Measurements from ENCODE around the gene CHSY1. TPM values are rescaled to one million over a fixed set of nuclear protein-coding genes. Genes with fewer than 3 reads are reported as not detected.
A peak's percentile ranks its signal among the peaks of the same experiment; 100 is the strongest.

CHSY1 gene
- total RNA-seq, 1 donor from 2014 or later = 39.7 TPM

- no peak for TF ChIP-seq CTCF (IDR thresholded peaks at IDR 0.05)
- Mint-ChIP-seq H3K4me1 (ENCODE audit: unreplicated experiment) (peaks cover 31% of the 10 kb centered on the region), H3K9me3 (ENCODE audit: unreplicated experiment) (no peaks in the 10 kb centered on the region), H3K36me3 (ENCODE audit: unreplicated experiment) (peaks cover 4% of the 10 kb centered on the region), H3K4me3 (ENCODE audit: unreplicated experiment) (no peak overlapping the region), H3K27me3 (ENCODE audit: unreplicated experiment) (no peaks in the 10 kb centered on the region), H3K27ac (ENCODE audit: unreplicated experiment) (no peak overlapping the region)
- DNase-seq (ENCODE audit: extremely low spot score, unreplicated experiment) = no peak
These were observed 38.7 kb downstream of the CHSY1 start for GRCh38 chr15:101213147-101213546.

GRCh38 chr15:101211897-101212296 is 40.0 kb downstream of the CHSY1 start:
- H3K9me3 Mint-ChIP-seq (ENCODE audit: unreplicated experiment) = no peaks in the 10 kb centered on the region
- TF ChIP-seq CTCF (IDR thresholded peaks at IDR 0.05) = no peak
- no peak overlapping the region for H3K4me3 Mint-ChIP-seq (ENCODE audit: unreplicated experiment)
- H3K27ac Mint-ChIP-seq (ENCODE audit: unreplicated experiment) = no peak overlapping the region
- DNase-seq (ENCODE audit: extremely low spot score, unreplicated experiment) = no peak
- H3K27me3 Mint-ChIP-seq (ENCODE audit: unreplicated experiment) = no peaks in the 10 kb centered on the region
- peaks cover 4% of the 10 kb centered on the region for H3K36me3 Mint-ChIP-seq (ENCODE audit: unreplicated experiment)
- peaks cover 36% of the 10 kb centered on the region for H3K4me1 Mint-ChIP-seq (ENCODE audit: unreplicated experiment)

GRCh38 chr15:101210466-101210865 is 41.4 kb downstream of the CHSY1 start:
- no peak overlapping the region for H3K4me3 Mint-ChIP-seq (ENCODE audit: unreplicated experiment)
- H3K27me3 Mint-ChIP-seq (ENCODE audit: unreplicated experiment) = no peaks in the 10 kb centered on the region
- peaks cover 44% of the 10 kb centered on the region for H3K4me1 Mint-ChIP-seq (ENCODE audit: unreplicated experiment)
- H3K36me3 Mint-ChIP-seq (ENCODE audit: unreplicated experiment) = no peaks in the 10 kb centered on the region
- no peaks in the 10 kb centered on the region for H3K9me3 Mint-ChIP-seq (ENCODE audit: unreplicated experiment)
- no peak for TF ChIP-seq CTCF (IDR thresholded peaks at IDR 0.05)
- no peak for DNase-seq (ENCODE audit: extremely low spot score, unreplicated experiment)
- H3K27ac Mint-ChIP-seq (ENCODE audit: unreplicated experiment) = peak overlapping the region; percentile 36

GRCh38 chr15:101210058-101210457 is 41.8 kb downstream of the CHSY1 start:
- no peak overlapping the region for H3K4me3 Mint-ChIP-seq (ENCODE audit: unreplicated experiment)
- peaks cover 48% of the 10 kb centered on the region for H3K4me1 Mint-ChIP-seq (ENCODE audit: unreplicated experiment)
- H3K27ac Mint-ChIP-seq (ENCODE audit: unreplicated experiment) = peak overlapping the region; percentile 75
- DNase-seq (ENCODE audit: extremely low spot score, unreplicated experiment) = no peak
- H3K9me3 Mint-ChIP-seq (ENCODE audit: unreplicated experiment) = no peaks in the 10 kb centered on the region
- TF ChIP-seq CTCF (IDR thresholded peaks at IDR 0.05) = no peak
- H3K27me3 Mint-ChIP-seq (ENCODE audit: unreplicated experiment) = no peaks in the 10 kb centered on the region
- no peaks in the 10 kb centered on the region for H3K36me3 Mint-ChIP-seq (ENCODE audit: unreplicated experiment)

GRCh38 chr15:101209285-101209845 is 42.5 kb downstream of the CHSY1 start:
- H3K27ac Mint-ChIP-seq (ENCODE audit: unreplicated experiment) = peak overlapping the region; percentile 75
- no peaks in the 10 kb centered on the region for H3K9me3 Mint-ChIP-seq (ENCODE audit: unreplicated experiment)
- H3K4me1 Mint-ChIP-seq (ENCODE audit: unreplicated experiment) = peaks cover 52% of the 10 kb centered on the region
- TF ChIP-seq CTCF (IDR thresholded peaks at IDR 0.05) = no peak
- no peaks in the 10 kb centered on the region for H3K27me3 Mint-ChIP-seq (ENCODE audit: unreplicated experiment)
- DNase-seq (ENCODE audit: extremely low spot score, unreplicated experiment) = no peak
- H3K36me3 Mint-ChIP-seq (ENCODE audit: unreplicated experiment) = no peaks in the 10 kb centered on the region
- no peak overlapping the region for H3K4me3 Mint-ChIP-seq (ENCODE audit: unreplicated experiment)
